A549 treated with AZD2906 at 1 μM for 4 hours (cell line): Measurements from ENCODE around the gene EHBP1. TPM values are rescaled to one million over a fixed set of nuclear protein-coding genes. Genes with fewer than 3 reads are reported as not detected.

Experiments
- total RNA-seq: library from RNA; stranded (reverse); fragments of 200-300 nt; extraction: Qiagen RNA extraction; gene quantifications from 5 replicates; pipeline ENCODE4 v1.2.3, GENCODE V29; 2022

Gene EHBP1
- total RNA-seq: 30.1 to 43.3 TPM (median 35.6 TPM) in 5 replicates

GRCh38 chr2:62705007-62705829, at the start of gene EHBP1:
EHBP1 (plus strand) TSS chr2:62705713; CDS start chr2:62707192, 1,479 bp downstream.

DNA sequence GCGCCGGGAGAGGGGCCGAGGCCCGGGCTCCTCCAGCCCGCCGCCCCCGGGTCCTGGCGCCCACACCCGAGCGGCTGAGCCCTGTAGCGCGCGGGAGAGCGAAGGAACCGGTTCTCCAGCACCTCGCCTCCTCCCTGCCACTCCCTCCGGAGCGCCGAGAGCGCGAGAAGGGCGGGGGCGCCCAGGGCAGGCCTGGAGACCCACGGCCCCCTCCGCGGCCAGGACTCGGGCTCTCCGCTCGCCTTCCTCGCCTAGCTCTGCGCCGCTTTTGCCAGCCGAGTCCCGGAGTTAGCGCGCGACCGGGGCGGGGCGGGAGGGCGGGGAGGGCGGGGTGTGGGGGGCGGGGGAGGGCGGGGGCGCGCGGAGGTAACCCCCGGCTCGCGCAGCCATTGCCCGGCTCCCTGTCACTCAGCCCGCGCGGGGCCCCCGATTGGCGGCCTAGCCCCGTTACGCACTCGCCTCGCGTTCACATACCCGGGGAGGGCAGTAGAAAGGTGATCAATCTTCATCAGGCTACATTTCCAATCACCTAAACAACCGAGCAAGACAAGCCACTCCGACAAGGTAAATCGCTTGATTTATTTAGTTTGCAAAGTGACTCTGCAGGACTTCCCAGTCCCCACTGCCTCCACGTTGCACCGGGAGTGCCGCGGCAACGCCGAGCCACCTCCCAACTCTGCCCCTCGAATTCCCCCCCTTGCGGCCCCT, 345.0 kb downstream of the EHBP1 start, which contains the start of gene OTX1:
OTX1 (plus strand) TSS at position 497 of the 708 bp plus-strand sequence. CDS start 2,161 bp downstream, outside the sequence.

Other genes starting within 250 kb of the EHBP1 start
- gene TMEM17, start 199.5 kb upstream of the EHBP1 start, total RNA-seq: 3.9 to 4.6 TPM (median 4.2 TPM) in 5 replicates